ENCODE results near the gene PIP5K1A. TPM values are rescaled to one million over a fixed set of nuclear protein-coding genes. Genes with fewer than 3 reads are reported as not detected.

Gene PIP5K1A
- polyA plus RNA-seq, 1 of the 3 experiments (the other 2 are of a cell fraction), result 66.0 TPM

DNA sequence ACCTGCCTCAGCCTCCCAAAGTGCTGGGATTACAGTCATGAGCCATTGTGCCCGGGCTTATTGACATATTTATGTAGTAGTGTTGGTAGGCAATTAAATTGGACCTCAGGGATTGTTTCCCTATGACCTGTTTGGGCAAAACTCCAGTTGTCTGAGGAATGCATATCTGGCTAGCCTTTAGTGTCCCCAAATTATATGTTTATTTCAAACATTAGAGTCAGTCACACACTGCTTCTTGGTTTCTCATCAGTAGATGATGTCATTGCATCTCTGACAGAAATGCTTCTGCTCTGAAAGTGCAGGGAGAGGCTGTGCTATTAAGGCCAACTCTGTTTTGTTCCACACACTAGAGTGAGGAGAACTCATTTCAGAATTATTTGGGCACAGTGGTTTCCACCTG lies 12.5 kb downstream of the PIP5K1A start:
- ChIA-PET POLR2A (no interaction called here), CTCF (no interaction called here)
- no peaks in the 10 kb centered on the region for H3K9me2 ChIP-seq
- H2AFZ ChIP-seq (ENCODE audit: low read depth), result no peak overlapping the region
- no peak for DNase-seq
- WGBS (ENCODE audit: low lambda C conversion rate), result 100% methylated on average over 1 of the region's 1 CpG
- no peak overlapping the region for H3K4me3 ChIP-seq (ENCODE audit: low read depth in 2 of 2, low read length in 1 of 2)
- peaks cover 76% of the 10 kb centered on the region for H4K20me1 ChIP-seq (ENCODE audit: insufficient read depth)
- 0 out of 4 replicates have a peak overlapping the region, but pooled peaks of 1 of the 2 experiments have one; percentile 13 for H3K27ac ChIP-seq (ENCODE audit: low read depth in 2 of 2, low read length in 1 of 2)
- H3K4me2 ChIP-seq, result no peak overlapping the region
- peaks cover 4 to 60% of the 10 kb centered on the region in 2 experiments for H3K36me3 ChIP-seq (replicated peaks in 1 of 2; ENCODE audit: control insufficient read depth in 1 of 2, insufficient read depth in 2 of 2, low read length in 1 of 2)
- H3K27me3 ChIP-seq (ENCODE audit: insufficient read depth), result no peaks in the 10 kb centered on the region
- H3K4me1 ChIP-seq (ENCODE audit: control insufficient read depth in 1 of 2, insufficient read depth in 2 of 2, low read depth in 1 of 2, low read length in 1 of 2), result no peaks in the 10 kb centered on the region
- no peaks in the 10 kb centered on the region for H3K9me3 ChIP-seq
- H3F3A ChIP-seq (replicated peaks; ENCODE audit: insufficient read depth), result peaks cover 21% of the 10 kb centered on the region
- H3K9ac ChIP-seq, result no peak overlapping the region
- peaks cover 100% of the 10 kb centered on the region for H3K79me2 ChIP-seq (ENCODE audit: insufficient read depth)
- no peak for TF ChIP-seq MEF2A (IDR thresholded peaks at IDR 0.05; ENCODE audit: borderline replicate concordance, low read depth)
- TF ChIP-seq, protein P1, sequence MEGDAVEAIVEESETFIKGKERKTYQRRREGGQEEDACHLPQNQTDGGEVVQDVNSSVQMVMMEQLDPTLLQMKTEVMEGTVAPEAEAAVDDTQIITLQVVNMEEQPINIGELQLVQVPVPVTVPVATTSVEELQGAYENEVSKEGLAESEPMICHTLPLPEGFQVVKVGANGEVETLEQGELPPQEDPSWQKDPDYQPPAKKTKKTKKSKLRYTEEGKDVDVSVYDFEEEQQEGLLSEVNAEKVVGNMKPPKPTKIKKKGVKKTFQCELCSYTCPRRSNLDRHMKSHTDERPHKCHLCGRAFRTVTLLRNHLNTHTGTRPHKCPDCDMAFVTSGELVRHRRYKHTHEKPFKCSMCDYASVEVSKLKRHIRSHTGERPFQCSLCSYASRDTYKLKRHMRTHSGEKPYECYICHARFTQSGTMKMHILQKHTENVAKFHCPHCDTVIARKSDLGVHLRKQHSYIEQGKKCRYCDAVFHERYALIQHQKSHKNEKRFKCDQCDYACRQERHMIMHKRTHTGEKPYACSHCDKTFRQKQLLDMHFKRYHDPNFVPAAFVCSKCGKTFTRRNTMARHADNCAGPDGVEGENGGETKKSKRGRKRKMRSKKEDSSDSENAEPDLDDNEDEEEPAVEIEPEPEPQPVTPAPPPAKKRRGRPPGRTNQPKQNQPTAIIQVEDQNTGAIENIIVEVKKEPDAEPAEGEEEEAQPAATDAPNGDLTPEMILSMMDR (IDR thresholded peaks at IDR 0.05), result no peak
- no peak for TF ChIP-seq EP300 (IDR thresholded peaks at IDR 0.05; ENCODE audit: borderline replicate concordance in 1 of 2, low read depth in 1 of 2, low read length in 1 of 2)
- no peak for TF ChIP-seq GATA2 (CRISPR knock-in tag; IDR thresholded peaks at IDR 0.05)
- TF ChIP-seq FOXJ3 (CRISPR knock-in tag; IDR thresholded peaks at IDR 0.05), result no peak
- TF ChIP-seq EZH2phosphoT487 (IDR thresholded peaks at IDR 0.05; ENCODE audit: borderline replicate concordance, low read depth), result no peak
- TF ChIP-seq FOXM1 (IDR thresholded peaks at IDR 0.05; ENCODE audit: low read depth), result no peak
- no peak for TF ChIP-seq CHD2 (IDR thresholded peaks at IDR 0.05; ENCODE audit: low read length, partially characterized antibody)
- no peak for TF ChIP-seq RFX5 (IDR thresholded peaks at IDR 0.05; ENCODE audit: low read length)
- TF ChIP-seq GABPA (IDR thresholded peaks at IDR 0.05; ENCODE audit: low read depth), result no peak
- TF ChIP-seq ELF1 (IDR thresholded peaks at IDR 0.05), result no peak
- TF ChIP-seq, protein P2, sequence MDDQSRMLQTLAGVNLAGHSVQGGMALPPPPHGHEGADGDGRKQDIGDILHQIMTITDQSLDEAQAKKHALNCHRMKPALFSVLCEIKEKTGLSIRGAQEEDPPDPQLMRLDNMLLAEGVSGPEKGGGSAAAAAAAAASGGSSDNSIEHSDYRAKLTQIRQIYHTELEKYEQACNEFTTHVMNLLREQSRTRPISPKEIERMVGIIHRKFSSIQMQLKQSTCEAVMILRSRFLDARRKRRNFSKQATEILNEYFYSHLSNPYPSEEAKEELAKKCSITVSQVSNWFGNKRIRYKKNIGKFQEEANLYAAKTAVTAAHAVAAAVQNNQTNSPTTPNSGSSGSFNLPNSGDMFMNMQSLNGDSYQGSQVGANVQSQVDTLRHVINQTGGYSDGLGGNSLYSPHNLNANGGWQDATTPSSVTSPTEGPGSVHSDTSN (IDR thresholded peaks at IDR 0.05), result no peak

DNA sequence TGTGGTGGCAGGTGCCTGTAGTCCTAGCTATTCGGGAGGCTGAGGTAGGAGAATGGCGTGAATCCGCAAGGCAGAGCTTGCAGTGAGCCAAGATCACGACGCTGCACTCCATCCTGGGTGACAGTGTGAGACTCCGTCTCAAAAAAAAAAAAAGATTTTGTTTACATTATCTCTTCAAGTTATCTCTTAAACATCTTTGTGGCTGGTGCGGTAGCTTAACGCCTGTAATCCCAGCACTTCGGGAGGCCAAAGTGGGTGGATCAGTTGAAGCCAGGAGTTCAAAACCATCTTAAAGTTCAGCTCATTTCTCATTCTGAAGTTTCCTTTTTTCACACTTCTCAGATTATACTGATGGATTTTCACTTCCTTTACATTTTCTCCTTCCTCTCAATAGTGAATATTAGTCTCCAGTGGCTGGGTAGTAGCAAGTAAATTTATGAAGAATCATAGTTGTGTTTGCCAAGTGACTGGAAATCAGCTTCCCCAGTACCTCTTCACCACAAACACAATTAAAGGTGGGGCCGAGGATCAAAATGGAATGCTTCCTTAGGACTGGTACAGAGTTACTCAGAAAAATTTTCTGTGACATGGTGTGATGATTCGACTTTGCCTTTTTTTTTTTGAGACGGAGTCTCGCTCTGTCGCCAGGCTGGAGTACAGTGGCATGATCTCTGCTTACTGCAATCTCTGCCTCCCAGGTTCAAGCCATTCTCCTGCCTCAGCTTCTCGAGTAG lies 13.8 kb downstream of the PIP5K1A start:
- H3K36me3 ChIP-seq (replicated peaks in 1 of 2; ENCODE audit: control insufficient read depth in 1 of 2, insufficient read depth in 2 of 2, low read length in 1 of 2), result peaks cover 2 to 50% of the 10 kb centered on the region in 2 experiments

More for the DNA sequence above, 13.8 kb downstream of the PIP5K1A start:
- H3K4me3 ChIP-seq (ENCODE audit: low read depth in 2 of 2, low read length in 1 of 2), result no peak overlapping the region
- CTCF ChIA-PET, result interaction anchor here (1.0 kb wide), 2 partner anchors 36 to 40 kb away, joined by 3 to 4 read pairs; partner anchors contain the start of gene TMOD4
- no peak overlapping the region for H2AFZ ChIP-seq (ENCODE audit: low read depth)
- H3K27me3 ChIP-seq (ENCODE audit: insufficient read depth), result no peaks in the 10 kb centered on the region
- no peak overlapping the region for H3K27ac ChIP-seq (ENCODE audit: low read depth in 2 of 2, low read length in 1 of 2)
- no peak for TF ChIP-seq TCF12 (IDR thresholded peaks at IDR 0.05)
- TF ChIP-seq, protein P3, sequence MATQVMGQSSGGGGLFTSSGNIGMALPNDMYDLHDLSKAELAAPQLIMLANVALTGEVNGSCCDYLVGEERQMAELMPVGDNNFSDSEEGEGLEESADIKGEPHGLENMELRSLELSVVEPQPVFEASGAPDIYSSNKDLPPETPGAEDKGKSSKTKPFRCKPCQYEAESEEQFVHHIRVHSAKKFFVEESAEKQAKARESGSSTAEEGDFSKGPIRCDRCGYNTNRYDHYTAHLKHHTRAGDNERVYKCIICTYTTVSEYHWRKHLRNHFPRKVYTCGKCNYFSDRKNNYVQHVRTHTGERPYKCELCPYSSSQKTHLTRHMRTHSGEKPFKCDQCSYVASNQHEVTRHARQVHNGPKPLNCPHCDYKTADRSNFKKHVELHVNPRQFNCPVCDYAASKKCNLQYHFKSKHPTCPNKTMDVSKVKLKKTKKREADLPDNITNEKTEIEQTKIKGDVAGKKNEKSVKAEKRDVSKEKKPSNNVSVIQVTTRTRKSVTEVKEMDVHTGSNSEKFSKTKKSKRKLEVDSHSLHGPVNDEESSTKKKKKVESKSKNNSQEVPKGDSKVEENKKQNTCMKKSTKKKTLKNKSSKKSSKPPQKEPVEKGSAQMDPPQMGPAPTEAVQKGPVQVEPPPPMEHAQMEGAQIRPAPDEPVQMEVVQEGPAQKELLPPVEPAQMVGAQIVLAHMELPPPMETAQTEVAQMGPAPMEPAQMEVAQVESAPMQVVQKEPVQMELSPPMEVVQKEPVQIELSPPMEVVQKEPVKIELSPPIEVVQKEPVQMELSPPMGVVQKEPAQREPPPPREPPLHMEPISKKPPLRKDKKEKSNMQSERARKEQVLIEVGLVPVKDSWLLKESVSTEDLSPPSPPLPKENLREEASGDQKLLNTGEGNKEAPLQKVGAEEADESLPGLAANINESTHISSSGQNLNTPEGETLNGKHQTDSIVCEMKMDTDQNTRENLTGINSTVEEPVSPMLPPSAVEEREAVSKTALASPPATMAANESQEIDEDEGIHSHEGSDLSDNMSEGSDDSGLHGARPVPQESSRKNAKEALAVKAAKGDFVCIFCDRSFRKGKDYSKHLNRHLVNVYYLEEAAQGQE (IDR thresholded peaks at IDR 0.05; ENCODE audit: low read depth, low read length), result no peak
- no peak for TF ChIP-seq JUND (IDR thresholded peaks at IDR 0.05)
- no peak for TF ChIP-seq GABPA (IDR thresholded peaks at IDR 0.05; ENCODE audit: low read depth)
- TF ChIP-seq RCOR1 (IDR thresholded peaks at IDR 0.05; ENCODE audit: low read length), result no peak
- no peak for TF ChIP-seq ELF1 (IDR thresholded peaks at IDR 0.05)
- TF ChIP-seq, protein P4, sequence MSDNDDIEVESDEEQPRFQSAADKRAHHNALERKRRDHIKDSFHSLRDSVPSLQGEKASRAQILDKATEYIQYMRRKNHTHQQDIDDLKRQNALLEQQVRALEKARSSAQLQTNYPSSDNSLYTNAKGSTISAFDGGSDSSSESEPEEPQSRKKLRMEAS (IDR thresholded peaks at IDR 0.05; ENCODE audit: low read depth), result no peak
- H3K9me2 ChIP-seq, result no peaks in the 10 kb centered on the region
- H3K4me1 ChIP-seq (ENCODE audit: control insufficient read depth in 1 of 2, insufficient read depth in 2 of 2, low read depth in 1 of 2, low read length in 1 of 2), result no peaks in the 10 kb centered on the region
- no peaks in the 10 kb centered on the region for H3K9me3 ChIP-seq
- no peak overlapping the region for H3K4me2 ChIP-seq
- peaks cover 100% of the 10 kb centered on the region for H3K79me2 ChIP-seq (ENCODE audit: insufficient read depth)
- peaks cover 18% of the 10 kb centered on the region for H3F3A ChIP-seq (replicated peaks; ENCODE audit: insufficient read depth)
- 89% methylated on average over 15 of the region's 15 CpGs for whole genome bisulfite sequencing (ENCODE audit: low lambda C conversion rate)
- no peak for DNase-seq
- H3K9ac ChIP-seq, result no peak overlapping the region
- POLR2A ChIA-PET, result interaction anchor here (0.6 kb wide), 1 partner anchor 648 kb away, joined by 4 read pairs; no protein-coding TSS in a partner anchor
- H4K20me1 ChIP-seq (ENCODE audit: insufficient read depth), result peaks cover 78% of the 10 kb centered on the region

Data from SK-N-SH (cell line).